Neural cell (in vitro differentiated cells): ENCODE data around the gene LIPC. TPM values are rescaled to one million over a fixed set of nuclear protein-coding genes. Genes with fewer than 3 reads are reported as not detected.

Source experiments
- H2AFZ ChIP-seq: fragments of 200-600, 300-800 bp; sonication (generic), shearing (Covaris generic); 2 replicates; pipeline ENCODE4 v1.6.0; 2014; ENCODE audit warnings: low read depth, mild to moderate bottlenecking, antibody characterized with exemption, low read length, moderate library complexity
- H3F3A ChIP-seq: fragments of 200-600 bp; shearing (Covaris generic); 2 replicates; pipeline ENCODE4 v1.6.1; 2016; ENCODE audit warnings: mild to moderate bottlenecking, moderate library complexity, mixed read lengths, antibody characterized with exemption, low read length; ENCODE audit not compliant: insufficient read depth, poor library complexity, severe bottlenecking
- H3K27ac ChIP-seq: fragments of 200-600, 300-800 bp; sonication (generic), shearing (Covaris generic); 2 replicates; pipeline ENCODE4 v1.5.1; 2014; ENCODE audit warnings: mild to moderate bottlenecking, low read length, moderate library complexity
- H3K27me3 ChIP-seq: fragments of 300-800, 200-600 bp; sonication (generic), shearing (Covaris generic); 2 replicates; pipeline ENCODE4 v1.6.0; 2014; ENCODE audit warnings: mild to moderate bottlenecking, low read depth, low read length, moderate library complexity; ENCODE audit not compliant: insufficient read depth
- H3K36me3 ChIP-seq: fragments of 300-800, 200-600 bp; sonication (generic), shearing (Covaris generic); 2 replicates; pipeline ENCODE4 v1.5.1; 2014; ENCODE audit warnings: mild to moderate bottlenecking, antibody characterized with exemption, low read length, moderate library complexity; ENCODE audit not compliant: insufficient read depth
- H3K4me2 ChIP-seq: fragments of 300-800, 200-600 bp; sonication (generic), shearing (Covaris generic); 2 replicates; pipeline ENCODE4 v1.6.0; 2014; ENCODE audit warnings: mild to moderate bottlenecking, low read length
- H3K4me3 ChIP-seq: fragments of 300-800, 200-600 bp; sonication (generic), shearing (Covaris generic); 2 replicates; pipeline ENCODE4 v1.5.1; 2014; ENCODE audit warnings: mild to moderate bottlenecking, low read length, moderate library complexity
- H3K79me2 ChIP-seq: fragments of 200-600 bp; shearing (Covaris generic); replicated peaks from 2 replicates; pipeline ENCODE4 v1.6.0; 2014; ENCODE audit warnings: mild to moderate bottlenecking, low read length, moderate library complexity; ENCODE audit not compliant: insufficient read depth
- H3K9ac ChIP-seq: fragments of 300-800, 200-600 bp; sonication (generic), shearing (Covaris generic); 2 replicates; pipeline ENCODE4 v1.6.1; 2016; ENCODE audit warnings: mild to moderate bottlenecking, low read length, mixed read lengths
- H3K9me2 ChIP-seq: fragments of 200-600 bp; shearing (Covaris generic); 2 replicates; pipeline ENCODE4 v1.6.1; 2016; ENCODE audit warnings: mild to moderate bottlenecking, low read length, mixed read lengths; ENCODE audit not compliant: insufficient read depth
- H3K9me3 ChIP-seq: fragments of 200-600, 300-800 bp; sonication (generic), shearing (Covaris generic); 2 replicates; pipeline ENCODE4 v1.6.1; 2016; ENCODE audit warnings: mild to moderate bottlenecking, mixed run types, low read length, moderate library complexity, mixed read lengths
- H4K20me1 ChIP-seq: fragments of 200-600 bp; shearing (Covaris generic); 2 replicates; pipeline ENCODE4 v1.6.1; 2016; ENCODE audit warnings: mild to moderate bottlenecking, mixed run types; ENCODE audit not compliant: insufficient read depth
- EP300 ChIP-seq: fragments of 450-650 bp; conservative IDR thresholded peaks from 2 replicates; pipeline ENCODE4 v1.6.1; 2014; ENCODE audit warnings: antibody characterized with exemption, mild to moderate bottlenecking, moderate library complexity; ENCODE audit not compliant: poor library complexity, severe bottlenecking
- EZH2 ChIP-seq: fragments of 200-600, 300-800 bp; shearing (Covaris generic), sonication (generic); IDR thresholded peaks from 2 replicates; pipeline ENCODE4 v1.6.1; 2014; ENCODE audit warnings: antibody characterized with exemption, low read length, borderline replicate concordance, mild to moderate bottlenecking; ENCODE audit not compliant: insufficient read depth, poor library complexity, severe bottlenecking
- MXI1 ChIP-seq: fragments of 450-650 bp; conservative IDR thresholded peaks from 2 replicates; pipeline ENCODE4 v1.6.1; 2014; ENCODE audit warnings: antibody characterized with exemption, mild to moderate bottlenecking; ENCODE audit not compliant: poor library complexity, severe bottlenecking
- POLR2AphosphoS5 ChIP-seq: IDR thresholded peaks from 2 replicates; pipeline ENCODE4 v1.6.1; 2012
- RAD21 ChIP-seq: fragments of 450-650 bp; conservative IDR thresholded peaks from 2 replicates; pipeline ENCODE4 v1.6.1; 2014; ENCODE audit warnings: antibody characterized with exemption, mild to moderate bottlenecking, moderate library complexity
- SMC3 ChIP-seq: fragments of 450-650 bp; conservative IDR thresholded peaks from 2 replicates; pipeline ENCODE4 v1.6.1; 2014; ENCODE audit warnings: antibody characterized with exemption, mild to moderate bottlenecking, moderate library complexity; ENCODE audit not compliant: poor library complexity
- TAF1 ChIP-seq: IDR thresholded peaks from 2 replicates; pipeline ENCODE4 v1.6.1; 2012; ENCODE audit warnings: low read depth
- polyA plus RNA-seq: library from polyadenylated mRNA; depleted of rRNA; stranded (reverse); fragments of >200 nt; gene quantifications from 2 replicates; pipeline ENCODE4 v1.2.3, GENCODE V29; 2014
- TF ChIP-seq, protein P1 (sequence below): fragments of 450-650 bp; IDR thresholded peaks from 2 replicates; pipeline ENCODE4 v1.5.1; 2014; ENCODE audit warnings: antibody characterized with exemption, mild to moderate bottlenecking, moderate library complexity; ENCODE audit not compliant: poor library complexity, severe bottlenecking
- TF ChIP-seq, protein P2 (sequence below): IDR thresholded peaks from 2 replicates; pipeline ENCODE4 v1.6.1; 2012; ENCODE audit warnings: borderline replicate concordance

LIPC gene
- polyA plus RNA-seq, 1 donor from 2014 or later = not detected

DNA sequence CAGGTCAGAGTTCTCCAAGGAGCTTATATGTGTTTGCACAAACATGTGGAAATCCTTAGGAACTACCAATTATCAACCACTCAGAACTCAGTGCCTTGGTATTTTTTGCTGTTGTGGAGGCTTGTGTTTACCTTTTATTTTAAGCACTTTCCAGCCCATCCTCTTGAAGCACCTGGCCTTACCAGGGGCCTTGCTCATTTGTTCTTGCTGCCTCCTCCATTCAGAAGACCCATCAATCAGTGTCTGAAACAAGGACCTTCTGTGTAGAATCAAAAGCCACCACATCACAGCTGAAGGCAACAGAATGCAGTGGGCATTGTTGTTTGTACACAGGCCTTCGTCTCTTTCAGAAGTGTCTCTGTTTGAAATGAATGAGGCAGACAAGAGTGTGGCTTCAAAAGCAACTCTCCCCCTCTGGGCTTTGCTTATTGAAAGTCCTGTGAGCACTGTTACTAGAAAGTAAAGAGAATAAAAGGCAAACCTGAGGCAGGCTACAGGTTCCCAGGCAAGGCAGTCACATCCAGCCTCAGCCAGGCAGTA, 24.5 kb upstream of the LIPC start:
- no peak overlapping the region for H2AFZ ChIP-seq
- H3K9me2 ChIP-seq = no peaks in the 10 kb centered on the region
- H3K4me3 ChIP-seq = no peak overlapping the region
- H3K27ac ChIP-seq = no peak overlapping the region
- no peak overlapping the region for H3K4me2 ChIP-seq
- no peaks in the 10 kb centered on the region for H3K36me3 ChIP-seq
- no peaks in the 10 kb centered on the region for H4K20me1 ChIP-seq
- no peaks in the 10 kb centered on the region for H3K9me3 ChIP-seq
- H3K27me3 ChIP-seq = no peaks in the 10 kb centered on the region
- no peak for TF ChIP-seq TAF1
- TF ChIP-seq EZH2 = no peak
- TF ChIP-seq, protein P1, sequence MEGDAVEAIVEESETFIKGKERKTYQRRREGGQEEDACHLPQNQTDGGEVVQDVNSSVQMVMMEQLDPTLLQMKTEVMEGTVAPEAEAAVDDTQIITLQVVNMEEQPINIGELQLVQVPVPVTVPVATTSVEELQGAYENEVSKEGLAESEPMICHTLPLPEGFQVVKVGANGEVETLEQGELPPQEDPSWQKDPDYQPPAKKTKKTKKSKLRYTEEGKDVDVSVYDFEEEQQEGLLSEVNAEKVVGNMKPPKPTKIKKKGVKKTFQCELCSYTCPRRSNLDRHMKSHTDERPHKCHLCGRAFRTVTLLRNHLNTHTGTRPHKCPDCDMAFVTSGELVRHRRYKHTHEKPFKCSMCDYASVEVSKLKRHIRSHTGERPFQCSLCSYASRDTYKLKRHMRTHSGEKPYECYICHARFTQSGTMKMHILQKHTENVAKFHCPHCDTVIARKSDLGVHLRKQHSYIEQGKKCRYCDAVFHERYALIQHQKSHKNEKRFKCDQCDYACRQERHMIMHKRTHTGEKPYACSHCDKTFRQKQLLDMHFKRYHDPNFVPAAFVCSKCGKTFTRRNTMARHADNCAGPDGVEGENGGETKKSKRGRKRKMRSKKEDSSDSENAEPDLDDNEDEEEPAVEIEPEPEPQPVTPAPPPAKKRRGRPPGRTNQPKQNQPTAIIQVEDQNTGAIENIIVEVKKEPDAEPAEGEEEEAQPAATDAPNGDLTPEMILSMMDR = no peak
- TF ChIP-seq EP300 = no peak
- TF ChIP-seq POLR2AphosphoS5 = no peak
- no peak for TF ChIP-seq MXI1
- TF ChIP-seq, protein P2, sequence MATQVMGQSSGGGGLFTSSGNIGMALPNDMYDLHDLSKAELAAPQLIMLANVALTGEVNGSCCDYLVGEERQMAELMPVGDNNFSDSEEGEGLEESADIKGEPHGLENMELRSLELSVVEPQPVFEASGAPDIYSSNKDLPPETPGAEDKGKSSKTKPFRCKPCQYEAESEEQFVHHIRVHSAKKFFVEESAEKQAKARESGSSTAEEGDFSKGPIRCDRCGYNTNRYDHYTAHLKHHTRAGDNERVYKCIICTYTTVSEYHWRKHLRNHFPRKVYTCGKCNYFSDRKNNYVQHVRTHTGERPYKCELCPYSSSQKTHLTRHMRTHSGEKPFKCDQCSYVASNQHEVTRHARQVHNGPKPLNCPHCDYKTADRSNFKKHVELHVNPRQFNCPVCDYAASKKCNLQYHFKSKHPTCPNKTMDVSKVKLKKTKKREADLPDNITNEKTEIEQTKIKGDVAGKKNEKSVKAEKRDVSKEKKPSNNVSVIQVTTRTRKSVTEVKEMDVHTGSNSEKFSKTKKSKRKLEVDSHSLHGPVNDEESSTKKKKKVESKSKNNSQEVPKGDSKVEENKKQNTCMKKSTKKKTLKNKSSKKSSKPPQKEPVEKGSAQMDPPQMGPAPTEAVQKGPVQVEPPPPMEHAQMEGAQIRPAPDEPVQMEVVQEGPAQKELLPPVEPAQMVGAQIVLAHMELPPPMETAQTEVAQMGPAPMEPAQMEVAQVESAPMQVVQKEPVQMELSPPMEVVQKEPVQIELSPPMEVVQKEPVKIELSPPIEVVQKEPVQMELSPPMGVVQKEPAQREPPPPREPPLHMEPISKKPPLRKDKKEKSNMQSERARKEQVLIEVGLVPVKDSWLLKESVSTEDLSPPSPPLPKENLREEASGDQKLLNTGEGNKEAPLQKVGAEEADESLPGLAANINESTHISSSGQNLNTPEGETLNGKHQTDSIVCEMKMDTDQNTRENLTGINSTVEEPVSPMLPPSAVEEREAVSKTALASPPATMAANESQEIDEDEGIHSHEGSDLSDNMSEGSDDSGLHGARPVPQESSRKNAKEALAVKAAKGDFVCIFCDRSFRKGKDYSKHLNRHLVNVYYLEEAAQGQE = no peak
- no peak for TF ChIP-seq SMC3
- TF ChIP-seq RAD21 = no peak
- H3F3A ChIP-seq = no peaks in the 10 kb centered on the region
- no peak overlapping the region for H3K9ac ChIP-seq
- no peaks in the 10 kb centered on the region for H3K79me2 ChIP-seq

GRCh38 chr15:58407778-58408177, 24.0 kb upstream of the LIPC start:
- Histone ChIP-seq H3K27me3 (no peaks in the 10 kb centered on the region), H3F3A (no peaks in the 10 kb centered on the region), H3K9me3 (no peaks in the 10 kb centered on the region), H3K4me3 (no peak overlapping the region), H3K9me2 (no peaks in the 10 kb centered on the region), H3K4me2 (no peak overlapping the region), H2AFZ (no peak overlapping the region), H3K9ac (no peak overlapping the region), H3K27ac (no peak overlapping the region), H3K36me3 (no peaks in the 10 kb centered on the region), H3K79me2 (no peaks in the 10 kb centered on the region), H4K20me1 (no peaks in the 10 kb centered on the region)
- TF ChIP-seq RAD21 = no peak
- no peak for TF ChIP-seq SMC3
- TF ChIP-seq, protein P1 = no peak
- no peak for TF ChIP-seq EP300
- TF ChIP-seq POLR2AphosphoS5 = no peak
